Subcutaneous adipose tissue (tissue), 4 donors: Measurements from ENCODE around the gene ZNF14. TPM values are rescaled to one million over a fixed set of nuclear protein-coding genes. Genes with fewer than 3 reads are reported as not detected.

Experiments used
- total RNA-seq, 4 donors: library from RNA; depleted of rRNA; stranded (reverse); fragments of >200 nt; gene quantifications; one replicate each; pipeline ENCODE4 v1.1.0, GENCODE V29; 2016
- TF ChIP-seq, protein P1 (sequence below): fragments of 450-650 bp; IDR thresholded peaks from one replicate; pipeline ENCODE4 v1.5.1; 2016; ENCODE audit warnings: low read depth, mild to moderate bottlenecking, control low read depth, antibody characterized with exemption, moderate library complexity

ZNF14 gene
- total RNA-seq, 4 donors from 2014 or later = 5.7 to 9.6 (median 8.2) TPM

DNA sequence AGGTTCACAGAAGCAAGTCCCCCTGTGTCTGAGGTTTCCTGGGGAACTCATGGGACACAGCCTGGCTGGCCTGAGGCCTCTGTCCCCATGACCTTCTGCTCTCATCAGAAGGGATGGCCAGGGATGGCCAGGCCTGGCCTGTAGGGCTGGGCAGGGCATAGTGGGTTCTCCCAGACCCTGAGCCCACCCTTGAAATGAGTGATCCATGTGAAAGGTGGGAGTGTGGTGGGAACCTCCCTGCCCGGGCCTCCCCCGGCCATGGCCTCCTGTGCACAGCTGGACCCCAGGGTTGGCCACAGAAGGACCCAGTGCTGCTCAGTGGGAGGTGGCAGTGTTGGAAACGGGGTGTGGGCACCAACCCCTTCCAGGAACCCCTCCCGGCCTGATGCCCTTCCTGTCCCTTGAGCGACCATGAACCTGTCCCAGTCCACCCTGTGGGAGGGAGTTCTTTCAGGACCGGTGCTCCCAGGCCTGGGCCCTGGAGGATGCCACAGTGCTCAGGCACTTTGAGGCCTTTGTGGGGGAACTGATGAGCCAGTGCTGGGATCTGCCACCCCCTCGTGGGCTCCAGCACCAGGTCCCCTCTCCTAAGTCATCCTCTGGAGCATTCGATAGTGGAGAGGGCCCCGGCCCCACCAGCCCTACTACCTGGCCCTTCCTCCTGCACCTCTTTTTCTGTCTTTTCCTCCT is 15.5 kb upstream of the ZNF14 start:
- TF ChIP-seq, protein P1, sequence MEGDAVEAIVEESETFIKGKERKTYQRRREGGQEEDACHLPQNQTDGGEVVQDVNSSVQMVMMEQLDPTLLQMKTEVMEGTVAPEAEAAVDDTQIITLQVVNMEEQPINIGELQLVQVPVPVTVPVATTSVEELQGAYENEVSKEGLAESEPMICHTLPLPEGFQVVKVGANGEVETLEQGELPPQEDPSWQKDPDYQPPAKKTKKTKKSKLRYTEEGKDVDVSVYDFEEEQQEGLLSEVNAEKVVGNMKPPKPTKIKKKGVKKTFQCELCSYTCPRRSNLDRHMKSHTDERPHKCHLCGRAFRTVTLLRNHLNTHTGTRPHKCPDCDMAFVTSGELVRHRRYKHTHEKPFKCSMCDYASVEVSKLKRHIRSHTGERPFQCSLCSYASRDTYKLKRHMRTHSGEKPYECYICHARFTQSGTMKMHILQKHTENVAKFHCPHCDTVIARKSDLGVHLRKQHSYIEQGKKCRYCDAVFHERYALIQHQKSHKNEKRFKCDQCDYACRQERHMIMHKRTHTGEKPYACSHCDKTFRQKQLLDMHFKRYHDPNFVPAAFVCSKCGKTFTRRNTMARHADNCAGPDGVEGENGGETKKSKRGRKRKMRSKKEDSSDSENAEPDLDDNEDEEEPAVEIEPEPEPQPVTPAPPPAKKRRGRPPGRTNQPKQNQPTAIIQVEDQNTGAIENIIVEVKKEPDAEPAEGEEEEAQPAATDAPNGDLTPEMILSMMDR = no peak

DNA sequence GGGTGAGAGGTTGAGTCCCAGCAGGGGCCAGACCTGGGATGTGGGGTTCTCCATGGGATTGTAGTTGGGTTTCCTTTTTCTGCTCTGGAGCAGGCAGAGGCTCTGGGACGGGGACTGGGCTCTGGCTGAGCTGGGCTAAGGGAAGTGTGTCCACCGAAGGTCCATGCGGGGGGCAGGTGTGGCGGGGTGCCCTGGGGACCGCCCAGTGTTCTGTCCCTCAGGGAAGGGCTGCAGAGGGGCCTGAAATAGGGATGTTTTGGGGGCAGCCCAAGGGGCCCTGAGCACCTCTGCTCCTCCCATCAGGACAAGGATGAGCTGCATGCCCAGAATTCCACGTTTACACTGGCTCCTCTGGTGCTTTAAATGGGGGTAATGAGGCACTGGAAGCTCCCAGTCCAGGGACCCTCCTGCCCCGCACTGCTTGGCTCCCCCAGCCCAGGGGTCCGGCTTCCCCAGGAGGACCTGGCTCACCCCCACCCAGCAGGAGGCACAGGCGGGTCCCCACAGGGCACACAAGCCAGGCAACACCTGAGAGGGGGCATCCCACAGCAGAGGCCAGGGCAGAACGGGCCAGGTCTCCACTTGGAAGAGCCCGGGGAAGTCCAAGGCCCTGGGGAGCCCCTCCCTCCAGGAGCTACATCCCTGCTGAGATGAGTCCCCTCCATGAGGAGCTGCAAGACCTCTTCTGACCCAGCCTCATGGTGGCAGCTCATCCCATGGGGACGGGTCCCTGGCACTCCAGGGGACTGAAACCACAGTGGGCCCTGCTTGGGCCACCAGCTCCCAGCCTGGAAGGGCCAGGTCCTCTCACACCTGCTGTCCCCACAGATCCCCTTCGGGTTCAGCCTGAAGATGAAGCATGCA is 14.7 kb upstream of the ZNF14 start:
- TF ChIP-seq, protein P1 = no peak

DNA sequence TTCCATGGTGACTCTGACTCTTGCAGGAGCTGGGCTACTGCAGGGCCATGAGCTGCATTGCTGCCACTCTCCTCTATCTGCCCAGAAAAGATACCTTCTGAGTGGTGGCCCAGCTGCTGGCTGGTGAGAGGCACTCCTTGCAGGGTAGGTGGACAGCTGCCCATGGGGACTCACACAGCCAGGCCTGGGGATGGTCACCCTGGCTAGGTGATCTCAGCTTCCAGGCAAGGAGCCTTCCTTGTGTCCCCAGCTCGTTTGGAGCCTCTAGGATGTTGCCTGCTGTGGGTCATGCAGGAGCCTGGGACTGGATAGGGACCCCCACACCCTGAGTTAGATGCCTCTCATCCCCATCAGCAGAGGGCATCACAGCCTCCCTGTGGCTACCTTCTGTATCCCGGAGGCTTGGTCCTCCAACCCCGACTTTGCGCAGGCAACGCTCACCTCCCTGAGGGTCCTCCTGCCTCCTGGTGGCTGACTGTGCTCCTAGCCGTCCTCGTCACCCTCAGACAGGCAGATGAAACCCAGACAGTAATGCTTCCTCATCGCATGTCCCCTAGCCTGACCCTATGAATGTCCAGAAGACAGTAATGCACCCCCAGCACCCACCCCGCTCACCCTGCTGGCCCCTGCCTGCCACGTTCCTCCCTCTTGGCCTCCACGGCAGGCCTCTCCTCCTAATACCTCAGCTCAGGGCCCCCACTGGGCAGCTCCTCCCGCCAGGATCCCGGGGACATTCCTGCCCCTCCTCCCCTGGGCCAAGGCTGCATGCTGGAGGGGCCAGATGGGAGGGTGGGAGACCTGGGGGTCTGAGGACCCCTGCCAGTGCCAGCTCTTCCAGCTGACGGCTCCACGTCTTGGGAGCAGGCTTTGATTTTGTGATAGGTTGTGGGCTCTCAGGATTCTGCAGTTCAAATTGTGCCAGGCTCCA is 13.6 kb upstream of the ZNF14 start:
- TF ChIP-seq, protein P1 = no peak

DNA sequence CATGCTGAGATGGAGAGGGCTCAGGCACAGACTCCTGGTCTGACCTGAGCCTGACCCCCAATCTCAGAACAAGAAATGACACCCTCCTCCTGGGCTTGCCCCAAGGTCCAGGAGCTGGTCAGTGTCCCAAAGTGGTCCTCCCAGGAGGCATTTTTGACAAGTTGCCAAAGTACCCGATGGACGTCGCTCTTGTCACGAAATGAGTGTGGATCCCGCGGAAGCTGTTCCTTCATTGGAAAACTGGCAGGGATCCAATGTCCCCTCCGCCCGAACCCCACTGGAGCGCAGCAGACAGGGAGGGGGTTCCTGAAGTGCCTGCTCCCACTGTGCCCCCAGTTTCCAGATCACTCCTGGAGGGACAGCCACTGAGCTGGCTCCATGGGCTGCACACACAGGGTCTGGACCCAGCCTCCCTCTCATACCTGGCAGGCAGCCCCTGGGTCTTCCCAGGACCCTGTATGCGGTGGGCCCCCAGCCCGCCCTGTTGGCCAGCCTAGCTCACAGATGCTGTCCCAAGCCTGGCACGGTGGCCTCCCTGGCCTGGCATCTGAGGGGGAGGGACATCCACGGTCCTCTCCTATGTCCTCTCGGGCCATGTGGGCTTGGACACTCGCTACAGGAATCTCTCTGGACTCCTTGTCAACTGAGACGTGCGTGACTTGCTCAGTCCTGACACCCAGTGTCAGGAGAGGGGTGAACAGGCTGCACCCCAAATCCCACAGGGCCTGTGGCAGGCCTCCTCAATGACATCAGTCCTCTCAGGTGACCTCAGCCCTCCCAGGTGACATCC is 12.8 kb upstream of the ZNF14 start:
- TF ChIP-seq, protein P1 = no peak

DNA sequence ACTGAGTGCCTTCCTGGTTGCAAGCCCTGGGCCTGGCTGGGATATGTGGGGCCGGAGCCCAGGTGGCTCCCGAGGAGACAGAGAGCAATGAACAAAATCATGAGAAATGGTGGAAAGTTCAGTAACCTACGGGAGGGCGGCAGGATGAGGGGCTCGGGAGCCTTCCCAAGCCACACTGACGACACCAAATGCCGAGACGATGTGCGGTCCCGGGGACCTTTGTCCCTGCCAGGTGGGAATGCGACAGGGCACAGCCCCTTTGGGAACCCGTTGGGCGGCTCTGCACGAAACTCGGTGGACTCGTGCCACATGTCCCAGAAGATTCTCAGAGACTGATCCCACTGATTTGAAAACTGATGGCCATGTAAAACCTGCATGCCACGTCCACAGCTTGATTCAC is 11.7 kb upstream of the ZNF14 start:
- TF ChIP-seq, protein P1 = no peak

DNA sequence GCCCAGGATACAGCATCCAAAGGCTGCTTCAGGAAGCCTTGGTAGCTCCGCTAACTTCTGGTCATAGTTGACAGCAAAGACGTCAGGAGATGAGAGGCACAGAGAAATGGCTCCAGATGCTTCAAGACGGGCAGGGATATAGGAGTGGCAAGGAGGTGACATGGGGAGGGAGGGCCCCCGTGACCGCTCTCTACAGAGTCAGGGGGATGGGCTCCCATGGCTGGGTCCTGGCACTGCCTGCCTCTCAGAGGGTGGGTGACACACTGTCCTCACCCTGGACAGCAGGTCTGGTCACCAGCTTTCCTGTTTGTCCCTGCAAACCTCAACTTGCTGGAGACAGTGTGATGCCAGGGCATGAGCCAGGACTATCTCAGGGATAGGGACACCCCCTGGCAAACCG is 10.3 kb upstream of the ZNF14 start:
- TF ChIP-seq, protein P1 = no peak
